Activated gamma-delta T cell (primary cell): ENCODE results near the gene SLC35G2.
"Not testable (repeated sequence)": the region's sequence is repeated elsewhere in the genome, so short reads cannot be mapped to it uniquely, and the experiment has no call there.

Experiments used
- DNase-seq: peaks from one replicate; lab custom pipeline; 2025; lab: John Stamatoyannopoulos, UW
- total RNA-seq, 2 donors: gene quantifications; one replicate each; lab custom pipeline; 2026; lab: John Stamatoyannopoulos, UW

Gene SLC35G2
- total RNA-seq: 0.87 to 2.8 reads per million in 2 donors

GRCh38 chr3:136818769-136819391 lies at the start of gene SLC35G2:
Gene SLC35G2 (plus strand): TSS chr3:136819126. CDS start chr3:136854461, 35,335 bp downstream.
- DNase-seq: peak; percentile 17

GRCh38 chr3:136772709-136773108 lies 46.2 kb upstream of the SLC35G2 start:
- DNase-seq: no peak

- no peak for DNase-seq
Measured at GRCh38 chr3:136778865-136779264, 40.1 kb upstream of the SLC35G2 start.

- no peak for DNase-seq
Measured at GRCh38 chr3:136780741-136781140, 38.2 kb upstream of the SLC35G2 start.

GRCh38 chr3:136783708-136784191 lies 35.2 kb upstream of the SLC35G2 start:
- DNase-seq: no peak

- DNase-seq: no peak
Measured at GRCh38 chr3:136787349-136787748, 31.6 kb upstream of the SLC35G2 start.

GRCh38 chr3:136788154-136788553 lies 30.8 kb upstream of the SLC35G2 start:
- DNase-seq: no peak

GRCh38 chr3:136789976-136790375 lies 28.9 kb upstream of the SLC35G2 start:
- DNase-seq: no peak

GRCh38 chr3:136790786-136791185 lies 28.1 kb upstream of the SLC35G2 start:
- no peak for DNase-seq

- no peak for DNase-seq
Measured at GRCh38 chr3:136792556-136793330, 26.2 kb upstream of the SLC35G2 start.

GRCh38 chr3:136801146-136801545 lies 17.8 kb upstream of the SLC35G2 start:
- DNase-seq: not testable (repeated sequence)

- no peak for DNase-seq
Measured at GRCh38 chr3:136802481-136802996, 16.4 kb upstream of the SLC35G2 start.

- no peak for DNase-seq
Measured at GRCh38 chr3:136804141-136804540, 14.8 kb upstream of the SLC35G2 start.

- DNase-seq: no peak
Measured at GRCh38 chr3:136804813-136805212, 14.1 kb upstream of the SLC35G2 start.

- DNase-seq: no peak
Measured at GRCh38 chr3:136805795-136806194, 13.1 kb upstream of the SLC35G2 start.

GRCh38 chr3:136811701-136812100 lies 7.2 kb upstream of the SLC35G2 start:
- DNase-seq: no peak

- DNase-seq: no peak
Measured at GRCh38 chr3:136817448-136817847, 1.5 kb upstream of the SLC35G2 start.

- no peak for DNase-seq
Measured at GRCh38 chr3:136818191-136818768, 646 bp upstream of the SLC35G2 start.

- no peak for DNase-seq
Measured at GRCh38 chr3:136819392-136819730, 435 bp downstream of the SLC35G2 start.

GRCh38 chr3:136819731-136820679 lies 1.1 kb downstream of the SLC35G2 start:
- peak; percentile 21 for DNase-seq

- DNase-seq: no peak
Measured at GRCh38 chr3:136831461-136831860, 12.5 kb downstream of the SLC35G2 start.
